ENCODE data around the gene SHC2.

- no peak for TF ChIP-seq CTCF (conservative IDR thresholded peaks at IDR 0.05 in 1 of 2, IDR thresholded peaks at IDR 0.05 in 1 of 2; ENCODE audit: low read depth in 1 of 2, low read length in 2 of 2)
- no peak for TF ChIP-seq EZH2 (IDR thresholded peaks at IDR 0.05; ENCODE audit: low read length, missing control alignments)
These were observed 93.3 kb downstream of the SHC2 start for GRCh38 chr19:367561-367960.
